Measurements from ENCODE around the gene NKAPD1.
"Not testable (repeated sequence)": the region's sequence is repeated elsewhere in the genome, so short reads cannot be mapped to it uniquely, and the experiment has no call there.

DNA sequence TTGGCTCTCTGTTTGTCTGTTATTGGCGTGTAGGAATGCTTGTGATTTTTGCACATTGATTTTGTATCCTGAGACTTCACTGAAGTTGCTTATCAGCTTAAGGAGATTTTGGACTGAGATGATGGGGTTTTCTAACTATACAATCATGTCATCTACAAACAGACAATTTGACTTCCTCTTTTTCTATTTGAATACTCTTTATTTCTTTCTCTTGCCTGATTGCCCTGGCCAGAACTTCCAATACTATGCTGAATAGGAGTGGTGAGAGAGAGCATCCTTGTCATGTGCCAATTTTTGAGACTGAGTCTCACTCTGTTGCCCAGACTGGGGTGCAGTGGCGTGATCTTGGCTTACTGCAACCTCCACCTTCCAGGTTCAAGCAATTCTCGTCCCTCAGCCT lies 25.8 kb upstream of the NKAPD1 start:
- TF ChIP-seq YY1 (IDR thresholded peaks at IDR 0.05; ENCODE audit: insufficient read depth, insufficient read length); SUZ12 (IDR thresholded peaks at IDR 0.05; ENCODE audit: extremely low read depth, insufficient read depth, insufficient read length); ZNF274 (IDR thresholded peaks at IDR 0.05; ENCODE audit: low read depth, low read length): not testable (repeated sequence)

Data from NT2/D1 (cell line).